Stimulated activated CD4-positive, alpha-beta T cell treated with anti-CD3 and anti-CD28 coated beads, Interleukin-4, amount 100 ng/mL, for 48 hours (primary cell): ENCODE data around the gene APAF1.
A peak's percentile ranks its signal among the peaks of the same experiment; 100 is the strongest.

ENCODE experiments used
- DNase-seq, 2 donors: peaks; one replicate each; pipeline ENCODE4 v3.0.0-alpha.2; 2020; ENCODE audit warnings: low read depth in 2 of 2

Gene APAF1

GRCh38 chr12:98671459-98671858 is 26.4 kb downstream of the APAF1 start:
- DNase-seq, result no peak

GRCh38 chr12:98674841-98675240 is 29.8 kb downstream of the APAF1 start:
- DNase-seq, result no peak

- DNase-seq, result no peak
Measured at GRCh38 chr12:98678236-98678945, 33.3 kb downstream of the APAF1 start.

GRCh38 chr12:98678946-98679610 is 34.0 kb downstream of the APAF1 start:
- DNase-seq, result no peak

- DNase-seq, result no peak
Measured at GRCh38 chr12:98679611-98680005, 34.5 kb downstream of the APAF1 start.

- DNase-seq, result no peak
Measured at GRCh38 chr12:98684199-98684598, 39.1 kb downstream of the APAF1 start.

- no peak for DNase-seq
Measured at GRCh38 chr12:98686603-98687002, 41.5 kb downstream of the APAF1 start.

GRCh38 chr12:98691351-98691750 is 46.3 kb downstream of the APAF1 start:
- no peak for DNase-seq

GRCh38 chr12:98696036-98696646 is 51.1 kb downstream of the APAF1 start:
- no peak for DNase-seq

GRCh38 chr12:98697209-98697608 is 52.1 kb downstream of the APAF1 start:
- DNase-seq, result no peak

GRCh38 chr12:98698603-98699463 is 53.7 kb downstream of the APAF1 start:
- DNase-seq, result peak; percentile 32 to 33

- no peak for DNase-seq
Measured at GRCh38 chr12:98699586-98699985, 54.5 kb downstream of the APAF1 start.

GRCh38 chr12:98701166-98701565 is 56.1 kb downstream of the APAF1 start:
- no peak for DNase-seq

- no peak for DNase-seq
Measured at GRCh38 chr12:98709022-98709421, 63.9 kb downstream of the APAF1 start.

GRCh38 chr12:98714426-98714825 is 69.3 kb downstream of the APAF1 start:
- DNase-seq, result no peak

GRCh38 chr12:98719515-98720504 is 74.7 kb downstream of the APAF1 start:
- DNase-seq, result no peak

GRCh38 chr12:98721204-98721702 is 76.2 kb downstream of the APAF1 start:
- DNase-seq, result no peak

GRCh38 chr12:98724384-98725155 is 79.5 kb downstream of the APAF1 start:
- DNase-seq, result no peak

GRCh38 chr12:98725476-98726247 is 80.6 kb downstream of the APAF1 start:
- peak; percentile 49 to 55 for DNase-seq
